GM12878 (cell line): ENCODE data around the gene CCL11. TPM values are rescaled to one million over a fixed set of nuclear protein-coding genes. Genes with fewer than 3 reads are reported as not detected.

ENCODE experiments used
- ATAC-seq: fragments of 200-7000 bp; cut with Tn5 transposase; 3 replicates; pipeline ENCODE4 v1.9.1; 2020; ENCODE audit warnings: mild to moderate bottlenecking, moderate library complexity
- BruUV-seq: library from RNA; stranded (reverse); fragments of 400-500 nt; replicated peaks from 2 replicates; lab custom pipeline; 2021; lab: Mats Ljungman, UMichigan
- CTCF ChIA-PET: fragments of 300-600 bp; sonication (Branson Sonifier 250); formaldehyde crosslinking; extraction: SDS; loops from one replicate; lab custom pipeline; 2021; ENCODE audit warnings: inconsistent platforms; lab: Yijun Ruan, JAX
- POLR2A ChIA-PET: fragments of 350-600 bp; formaldehyde crosslinking; extraction: SDS; loops from one replicate; lab custom pipeline; 2021; ENCODE audit warnings: inconsistent platforms; lab: Charles Lee
- RAD21 ChIA-PET: fragments of 300-600 bp; sonication (Branson Sonifier 250); formaldehyde crosslinking; loops from one replicate; lab custom pipeline; 2023; ENCODE audit warnings: antibody characterized with exemption; ENCODE audit not compliant: unreplicated experiment; lab: Charles Lee
- SMC1A ChIA-PET: fragments of 300-600 bp; sonication (Branson Sonifier 250); formaldehyde crosslinking; loops from one replicate; lab custom pipeline; 2023; ENCODE audit not compliant: unreplicated experiment, uncharacterized antibody; lab: Charles Lee
- DNase-seq: peaks from one replicate; pipeline ENCODE4 v3.0.0-alpha.2; 2011; ENCODE audit warnings: low read depth, low spot score
- FAIRE-seq: peaks from 3 replicates; lab custom pipeline; 2011; peaks lifted over from hg19 to GRCh38; lab: Jason Lieb, UNC
- H2AFZ ChIP-seq: 2 replicates; pipeline ENCODE4 v1.6.0; 2011; ENCODE audit warnings: low read depth, low read length, control low read depth; ENCODE audit not compliant: control insufficient read depth
- H3K27ac ChIP-seq: 2 replicates; pipeline ENCODE4 v1.5.1; 2011; ENCODE audit warnings: control low read depth; ENCODE audit not compliant: control insufficient read depth, insufficient read depth
- H3K27me3 ChIP-seq, 2 experiments: replicated peaks in 1 of 2; 2 replicates each; pipeline versions ENCODE4 v1.6.0 to v1.6.1; 2011; ENCODE audit warnings: low read length in 1 of 2; ENCODE audit not compliant: control insufficient read depth in 2 of 2, insufficient read depth in 2 of 2
- H3K36me3 ChIP-seq, 2 experiments: 2 replicates each; pipeline ENCODE4 v1.5.1; 2011; ENCODE audit warnings: low read length in 1 of 2; ENCODE audit not compliant: control insufficient read depth in 2 of 2, insufficient read depth in 2 of 2
- H3K4me1 ChIP-seq: 2 replicates; pipeline ENCODE4 v1.6.1; 2011; ENCODE audit warnings: mild to moderate bottlenecking, low read length, moderate library complexity, mixed read lengths; ENCODE audit not compliant: control insufficient read depth, insufficient read depth
- H3K4me2 ChIP-seq: 2 replicates; pipeline ENCODE4 v1.6.0; 2011; ENCODE audit warnings: control low read depth; ENCODE audit not compliant: control insufficient read depth, insufficient read depth
- H3K4me3 ChIP-seq: fragments of 200-600 bp; sonication (generic); 2 replicates; pipeline ENCODE4 v1.5.1; 2016
- H3K79me2 ChIP-seq: 2 replicates; pipeline ENCODE4 v1.6.0; 2011; ENCODE audit warnings: low read length; ENCODE audit not compliant: control insufficient read depth, insufficient read depth
- H3K9ac ChIP-seq: 2 replicates; pipeline ENCODE4 v1.8.0; 2011; ENCODE audit warnings: low read length, control low read depth, mixed read lengths; ENCODE audit not compliant: control insufficient read depth, insufficient read depth
- H3K9me3 ChIP-seq: replicated peaks from 3 replicates; pipeline ENCODE4 v1.5.1; 2011; ENCODE audit warnings: mild to moderate bottlenecking, low read length; ENCODE audit not compliant: control insufficient read depth, insufficient read depth
- H4K20me1 ChIP-seq: 2 replicates; pipeline ENCODE4 v1.6.0; 2011; ENCODE audit not compliant: control insufficient read depth, insufficient read depth
- IRF3 ChIP-seq: fragments of 450-650 bp; IDR thresholded peaks from 2 replicates; pipeline ENCODE4 v1.6.1; 2014; ENCODE audit warnings: mild to moderate bottlenecking
- TBL1XR1 ChIP-seq: IDR thresholded peaks from 2 replicates; pipeline ENCODE4 v1.6.1; 2012; ENCODE audit warnings: low read depth, low read length, improper control_type of control experiment
- ZBED1 ChIP-seq: IDR thresholded peaks from 2 replicates; pipeline ENCODE4 v1.6.1; 2016; ENCODE audit warnings: borderline replicate concordance
- ZNF687 ChIP-seq: fragments of 450-650 bp; IDR thresholded peaks from 2 replicates; pipeline ENCODE4 v1.6.1; 2017; ENCODE audit warnings: mild to moderate bottlenecking, moderate library complexity
- WGBS: methylation state at CpG from one replicate; pipeline ENCODE4 v1.1.6; 2016; ENCODE audit warnings: low lambda C conversion rate; ENCODE audit not compliant: insufficient replicate concordance, insufficient coverage; ENCODE audit errors: missing lambda C conversion rate; 5-methylcytosine and 5-hydroxymethylcytosine counted together
- in situ Hi-C: fragments of 300-500 bp; cut with MboI; formaldehyde crosslinking; loops from 9 replicates; pipeline ENCODE4 v1.14.3; 2018; ENCODE audit warnings: mixed read lengths
- intact Hi-C: fragments of 100-400 bp; cut with micrococcal nuclease; formaldehyde crosslinking; loops from one replicate; pipeline ENCODE4 v1.14.2; 2022; ENCODE audit not compliant: unreplicated experiment
- polyA plus RNA-seq, 11 experiments: library from polyadenylated mRNA; depleted of rRNA in 4 of 11; unstranded in 6 of 11; stranded (reverse) in 5 of 11; fragments of >200 nt; fragmentation: Nextera tagmentation in 4 of 11; fragmentation: Illumina TruSeq in 1 of 11; extraction: Ambion mirVana in 4 of 11; extraction: Trizol in 1 of 11; gene quantifications; 1 replicate in 1 of 11; 2 replicates in 10 of 11; pipeline versions ENCODE4 v1.2.1 to v1.2.3, GENCODE V29; 2011 to 2016; ENCODE audit warnings: inconsistent platforms in 2 of 11, missing spikeins in 2 of 11, low read depth in 1 of 11
- total RNA-seq, 4 experiments: library from RNA; depleted of rRNA in 3 of 4; stranded (reverse); fragments of >200 nt in 3 of 4; fragmentation: Illumina TruSeq in 1 of 4; extraction: Trizol in 1 of 4; gene quantifications; 2 replicates each; pipeline versions ENCODE4 v1.2.1 to v1.2.3, GENCODE V29; 2013 to 2021
- TF ChIP-seq, protein P1 (sequence below): IDR thresholded peaks from 2 replicates; pipeline ENCODE4 v1.6.1; 2011; ENCODE audit warnings: borderline replicate concordance, low read depth, mild to moderate bottlenecking, moderate library complexity, low read length; ENCODE audit not compliant: insufficient read depth, poor library complexity, severe bottlenecking

The CCL11 gene
- total and polyA plus RNA-seq, 10 of the 15 experiments (the other 5 are each of a cell fraction or from before 2014, with no cell fraction given), result not detected

- TF ChIP-seq ZNF687, result no peak
- no peak for TF ChIP-seq TBL1XR1
- no peak for TF ChIP-seq IRF3
- TF ChIP-seq ZBED1, result no peak
These were observed 38.7 kb upstream of the CCL11 start (continued) for GRCh38 chr17:34246881-34247280.

- Histone ChIP-seq H3K4me1 (peaks cover 22% of the 10 kb centered on the region), H3K27ac (no peak overlapping the region), H2AFZ (no peak overlapping the region), H3K9me3 (no peaks in the 10 kb centered on the region; the same call in 2 of the 3 replicates), H3K36me3 (no peaks in the 10 kb centered on the region), H3K4me2 (no peak overlapping the region), H3K4me3 (no peak overlapping the region), H4K20me1 (no peaks in the 10 kb centered on the region), H3K27me3 (peaks cover 1 to 2% of the 10 kb centered on the region in 2 experiments; a peak in 2 of 4 replicates), H3K79me2 (no peaks in the 10 kb centered on the region), H3K9ac (no peak overlapping the region)
- 9% methylated on average over 6 of the region's 6 CpGs for WGBS
- intact Hi-C loops, result no loop called here
- ChIA-PET CTCF (no interaction called here), POLR2A (no interaction called here), RAD21 (no interaction called here), SMC1A (no interaction called here)
- no TSS peak for BruUV-seq
- DNase-seq, result no peak
- in situ Hi-C loops, result no loop called here
- TF ChIP-seq, protein P1, sequence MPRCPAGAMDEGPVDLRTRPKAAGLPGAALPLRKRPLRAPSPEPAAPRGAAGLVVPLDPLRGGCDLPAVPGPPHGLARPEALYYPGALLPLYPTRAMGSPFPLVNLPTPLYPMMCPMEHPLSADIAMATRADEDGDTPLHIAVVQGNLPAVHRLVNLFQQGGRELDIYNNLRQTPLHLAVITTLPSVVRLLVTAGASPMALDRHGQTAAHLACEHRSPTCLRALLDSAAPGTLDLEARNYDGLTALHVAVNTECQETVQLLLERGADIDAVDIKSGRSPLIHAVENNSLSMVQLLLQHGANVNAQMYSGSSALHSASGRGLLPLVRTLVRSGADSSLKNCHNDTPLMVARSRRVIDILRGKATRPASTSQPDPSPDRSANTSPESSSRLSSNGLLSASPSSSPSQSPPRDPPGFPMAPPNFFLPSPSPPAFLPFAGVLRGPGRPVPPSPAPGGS, result no peak
- ATAC-seq, result no peak
- FAIRE-seq, result no peak
These were observed 37.0 kb upstream of the CCL11 start for GRCh38 chr17:34248511-34249024.
